ENCODE measurements around the gene SPINK14. TPM values are rescaled to one million over a fixed set of nuclear protein-coding genes. Genes with fewer than 3 reads are reported as not detected.

SPINK14 gene
- total RNA-seq, 1 experiment from 2014 or later, result not detected

DNA sequence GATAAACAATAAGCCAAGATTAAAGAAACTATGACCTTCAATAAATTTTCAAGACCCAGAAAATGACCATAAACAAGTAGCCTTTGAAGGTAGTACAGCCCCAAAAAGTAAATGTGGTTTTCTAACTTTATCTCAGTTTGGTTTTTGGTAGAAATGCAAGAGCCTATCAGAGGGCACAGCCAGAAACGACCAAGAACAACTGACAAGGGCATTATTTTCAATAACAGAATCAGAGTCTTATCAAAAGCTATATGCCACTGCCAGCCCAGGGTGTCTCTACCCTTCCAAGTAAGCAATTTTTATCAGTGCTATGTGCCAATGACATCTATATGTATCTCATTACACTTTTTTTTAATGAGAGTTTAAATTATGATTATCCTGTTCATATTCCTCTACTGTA lies 22.7 kb downstream of the SPINK14 start:
- DNase-seq (ENCODE audit: extremely low read depth, low read depth), result no peak

DNA sequence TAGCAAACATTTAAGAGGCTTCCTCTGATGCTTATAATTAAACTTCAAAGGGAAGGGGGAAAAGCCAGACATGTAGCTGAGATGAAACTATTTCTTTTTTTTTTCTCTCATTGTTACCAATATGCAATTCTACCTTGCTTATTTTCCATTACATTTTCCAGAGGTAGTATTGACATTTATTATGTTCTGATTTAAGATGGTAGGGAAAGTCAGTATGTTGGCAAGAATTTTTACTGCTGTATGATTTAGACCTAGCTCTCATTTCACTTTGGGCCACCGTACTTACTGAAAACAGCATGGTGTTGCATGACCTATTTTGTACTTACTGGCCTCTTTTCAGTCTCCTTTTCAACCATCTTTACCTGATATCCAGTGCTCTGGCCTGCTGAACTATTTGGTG lies 24.9 kb downstream of the SPINK14 start:
- DNase-seq (ENCODE audit: extremely low read depth, low read depth), result no peak

DNA sequence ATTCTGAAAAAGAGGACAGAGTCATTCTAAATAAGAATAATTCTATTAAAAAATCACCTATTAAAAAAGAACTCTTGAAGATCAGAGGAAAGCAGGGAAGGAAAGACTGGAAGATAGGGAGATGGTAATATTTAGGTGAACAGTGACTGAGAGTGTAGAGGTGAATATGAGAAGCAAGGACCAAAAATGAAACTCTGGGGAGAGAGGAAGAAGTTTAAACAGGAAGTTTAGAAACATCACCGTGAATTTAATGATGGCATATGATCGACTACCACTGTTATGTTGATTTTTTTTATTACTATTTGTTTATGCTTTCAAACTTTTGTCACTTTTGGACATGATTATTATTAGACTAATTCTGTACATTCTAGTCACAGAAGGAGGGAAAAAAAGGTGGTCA lies 32.8 kb downstream of the SPINK14 start:
- DNase-seq (ENCODE audit: extremely low read depth, low read depth), result no peak

- DNase-seq (ENCODE audit: extremely low read depth, low read depth), result no peak
These were observed 34.3 kb downstream of the SPINK14 start, which contains the start of gene SPINK6 for GRCh38 chr5:148202531-148203203. Gene SPINK6 (plus strand): TSS chr5:148203042. CDS start chr5:148203097, 55 bp downstream.

DNA sequence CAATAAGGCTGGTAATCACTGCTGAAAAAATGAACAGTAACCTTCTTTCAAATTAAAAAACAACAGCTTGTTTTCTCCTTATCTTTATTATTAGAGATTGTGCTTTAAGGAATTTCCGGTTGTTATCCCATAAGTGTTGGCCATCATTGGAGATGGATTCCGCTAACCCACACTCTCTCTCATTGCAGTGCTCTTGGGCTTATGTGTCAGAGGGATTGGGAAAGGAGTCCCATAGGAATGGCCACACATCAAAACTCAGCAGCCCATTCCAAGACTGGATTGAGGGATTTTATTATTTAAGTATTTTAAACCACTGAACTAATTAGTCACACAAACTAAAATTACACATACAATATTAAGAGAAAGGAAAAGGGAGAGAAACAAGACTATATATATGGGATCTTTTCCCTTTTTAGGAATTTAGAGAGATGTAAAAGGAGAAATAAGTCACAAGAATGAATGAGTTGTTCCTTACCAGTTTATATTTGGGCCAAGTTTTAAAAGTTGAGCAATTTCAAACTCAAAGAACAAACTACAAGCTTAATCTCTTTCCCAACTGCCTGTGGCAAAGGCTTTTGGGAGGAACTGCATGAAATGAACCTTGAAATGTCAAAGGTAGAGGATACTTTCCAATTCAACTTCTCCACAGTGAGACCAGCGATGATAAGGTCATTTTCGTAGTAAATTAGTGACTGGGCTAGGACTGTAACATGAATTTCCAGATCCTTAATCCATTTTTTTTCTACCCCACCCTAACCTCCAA lies 36.9 kb downstream of the SPINK14 start:
- DNase-seq (ENCODE audit: extremely low read depth, low read depth), result no peak

DNA sequence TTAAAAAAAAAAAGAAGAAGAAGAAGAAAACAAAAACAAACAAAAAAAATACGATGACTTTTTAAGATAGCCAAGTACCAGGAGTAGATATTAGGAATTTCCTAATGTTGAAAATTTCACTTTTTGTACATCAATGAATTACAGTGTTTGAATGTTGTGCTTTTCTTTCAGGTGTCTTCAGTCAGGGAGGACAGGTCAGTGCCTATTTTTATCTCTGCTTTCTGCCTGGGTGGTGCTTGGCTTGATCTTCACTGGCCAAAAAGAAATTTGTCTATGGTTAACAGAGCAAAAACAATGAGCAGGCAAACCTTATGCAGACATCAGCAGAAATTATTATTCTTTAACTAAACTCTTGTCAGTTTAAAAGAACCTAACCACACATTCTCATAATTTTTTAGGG lies 37.5 kb downstream of the SPINK14 start:
- no peak for DNase-seq (ENCODE audit: extremely low read depth, low read depth)

- DNase-seq (ENCODE audit: extremely low read depth, low read depth), result no peak
These were observed 38.3 kb downstream of the SPINK14 start for GRCh38 chr5:148206620-148207019.

- DNase-seq (ENCODE audit: extremely low read depth, low read depth), result no peak
These were observed 39.9 kb downstream of the SPINK14 start for GRCh38 chr5:148208226-148208625.

DNA sequence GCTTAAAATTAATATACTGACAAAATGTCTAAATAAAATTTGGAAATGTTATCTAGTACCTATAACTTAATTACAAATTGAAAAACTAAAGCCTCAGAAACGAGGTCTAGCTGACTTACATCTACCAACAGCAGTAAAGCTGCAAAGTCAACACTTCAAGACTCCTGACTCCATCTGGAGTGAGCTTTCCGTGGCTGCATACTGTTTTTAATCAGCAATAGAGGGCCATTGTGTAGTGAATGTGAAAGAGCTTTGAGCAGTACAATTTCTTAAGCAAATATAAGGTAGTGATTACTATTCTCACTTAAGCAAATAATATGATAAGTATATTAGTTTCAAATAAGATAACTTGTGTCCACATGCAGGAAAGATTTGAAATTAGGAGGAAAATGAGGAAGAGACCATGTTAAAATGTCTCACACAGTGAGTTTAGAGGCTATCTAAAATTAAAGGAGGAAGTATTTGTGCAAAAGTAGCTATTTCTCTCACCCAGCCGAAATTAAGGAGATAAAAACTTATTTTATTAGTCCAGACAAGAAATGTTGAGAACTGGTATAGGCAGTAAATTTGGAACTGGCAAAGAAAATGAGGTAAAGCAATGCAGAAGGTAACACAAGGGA lies 40.9 kb downstream of the SPINK14 start:
- no peak for DNase-seq (ENCODE audit: extremely low read depth, low read depth)

DNA sequence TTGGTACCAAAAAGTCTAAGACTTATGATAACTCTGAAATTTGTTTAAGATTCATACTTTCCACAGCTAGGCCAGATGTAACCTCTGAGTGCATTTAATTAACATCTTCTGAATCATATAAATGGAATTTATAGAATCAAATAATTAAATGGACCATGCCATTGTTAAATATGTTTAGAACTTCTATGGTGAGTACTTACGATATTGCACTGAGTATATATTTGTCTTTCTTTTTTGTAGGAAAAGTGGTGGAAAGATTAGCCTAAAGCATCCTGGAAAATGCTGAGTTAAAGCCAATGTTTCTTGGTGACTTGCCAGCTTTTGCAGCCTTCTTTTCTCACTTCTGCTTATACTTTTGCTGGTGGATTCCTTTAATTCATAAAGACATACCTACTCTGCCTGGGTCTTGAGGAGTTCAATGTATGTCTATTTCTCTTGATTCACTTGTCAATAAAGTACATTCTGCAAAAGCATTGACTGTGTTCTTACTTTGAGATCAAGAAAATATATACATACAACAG lies 46.4 kb downstream of the SPINK14 start:
- no peak for DNase-seq (ENCODE audit: extremely low read depth, low read depth)

- DNase-seq (ENCODE audit: extremely low read depth, low read depth), result no peak
These were observed 53.2 kb downstream of the SPINK14 start for GRCh38 chr5:148221508-148221907.

- DNase-seq (ENCODE audit: extremely low read depth, low read depth), result peak; percentile 55
These were observed 55.9 kb downstream of the SPINK14 start for GRCh38 chr5:148224117-148224742.

Small RNA genes lying within 50 kb of the gene (small RNA-seq; reads per million reads assigned to genes)
- gene HMGN1P16, result 0 reads per million in 2 experiments

Other genes starting within 250 kb of the SPINK14 start
- gene SPINK5, start 104.6 kb upstream of the SPINK14 start, total RNA-seq (2014; rRNA removed; shearing (Covaris generic)), result not detected in 2 replicates
- gene SPINK6, start 34.5 kb downstream of the SPINK14 start, total RNA-seq (2014; rRNA removed; shearing (Covaris generic)), result 0.52 and 0.59 TPM in 2 replicates
- 2.3 and 3.8 TPM in 2 replicates for gene MARCOL, start 70.0 kb downstream of the SPINK14 start, total RNA-seq (2014; rRNA removed; shearing (Covaris generic))
- gene SPINK13, start 100.2 kb downstream of the SPINK14 start, total RNA-seq (2014; rRNA removed; shearing (Covaris generic)), result 1.3 and 2.8 TPM in 2 replicates
- not detected in 2 replicates for gene SPINK7, start 143.9 kb downstream of the SPINK14 start, total RNA-seq (2014; rRNA removed; shearing (Covaris generic))
- not detected in 2 replicates for gene SPINK9, start 167.0 kb downstream of the SPINK14 start, total RNA-seq (2014; rRNA removed; shearing (Covaris generic))
- gene FBXO38, start 215.4 kb downstream of the SPINK14 start, total RNA-seq (2014; rRNA removed; shearing (Covaris generic)), result 30.5 and 49.0 TPM in 2 replicates